Tibial nerve (tissue), 4 donors: Measurements from ENCODE around the gene GAS2.

Experiments used
- EP300 ChIP-seq, 2 donors: sonication (generic); formaldehyde crosslinking; IDR thresholded peaks; one replicate each; pipeline ENCODE4 v1.6.1; 2017; ENCODE audit warnings: antibody characterized with exemption in 2 of 2, mild to moderate bottlenecking in 1 of 2
- POLR2A ChIP-seq, 2 donors: fragments of 450-650 bp; IDR thresholded peaks; one replicate each; pipeline ENCODE4 v1.6.1; 2017; ENCODE audit warnings: antibody characterized with exemption in 2 of 2, mild to moderate bottlenecking in 2 of 2, moderate library complexity in 2 of 2
- TF ChIP-seq, protein P1 (sequence below), 5 experiments: fragments of 200-600 bp in 3 of 5; fragments of 450-650 bp in 2 of 5; sonication (generic) in 3 of 5; IDR thresholded peaks; one replicate each; pipeline ENCODE4 v1.5.1; 2016 to 2019; ENCODE audit warnings: antibody characterized with exemption in 5 of 5, mild to moderate bottlenecking in 3 of 5, moderate library complexity in 2 of 5

DNA sequence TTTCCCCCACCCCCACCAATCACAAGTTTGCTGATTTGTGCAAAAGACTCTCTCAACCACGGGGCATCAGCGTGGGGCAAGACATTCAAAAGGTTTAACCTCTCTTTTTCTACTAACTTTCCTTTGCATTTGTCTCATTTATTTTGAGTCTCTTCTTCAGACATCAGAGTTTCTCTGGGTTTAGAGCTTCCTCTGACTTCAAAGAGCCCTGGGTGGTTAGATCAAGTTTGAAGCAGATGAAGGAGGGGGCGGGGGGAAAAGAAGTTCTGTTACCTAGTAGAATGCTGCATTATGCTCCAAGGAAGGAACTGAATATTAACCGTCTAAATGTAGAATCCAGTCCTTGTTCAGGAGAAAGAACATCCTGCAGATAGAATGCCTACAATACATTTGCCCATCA is 24.5 kb downstream of the GAS2 start:
- TF ChIP-seq, protein P1, sequence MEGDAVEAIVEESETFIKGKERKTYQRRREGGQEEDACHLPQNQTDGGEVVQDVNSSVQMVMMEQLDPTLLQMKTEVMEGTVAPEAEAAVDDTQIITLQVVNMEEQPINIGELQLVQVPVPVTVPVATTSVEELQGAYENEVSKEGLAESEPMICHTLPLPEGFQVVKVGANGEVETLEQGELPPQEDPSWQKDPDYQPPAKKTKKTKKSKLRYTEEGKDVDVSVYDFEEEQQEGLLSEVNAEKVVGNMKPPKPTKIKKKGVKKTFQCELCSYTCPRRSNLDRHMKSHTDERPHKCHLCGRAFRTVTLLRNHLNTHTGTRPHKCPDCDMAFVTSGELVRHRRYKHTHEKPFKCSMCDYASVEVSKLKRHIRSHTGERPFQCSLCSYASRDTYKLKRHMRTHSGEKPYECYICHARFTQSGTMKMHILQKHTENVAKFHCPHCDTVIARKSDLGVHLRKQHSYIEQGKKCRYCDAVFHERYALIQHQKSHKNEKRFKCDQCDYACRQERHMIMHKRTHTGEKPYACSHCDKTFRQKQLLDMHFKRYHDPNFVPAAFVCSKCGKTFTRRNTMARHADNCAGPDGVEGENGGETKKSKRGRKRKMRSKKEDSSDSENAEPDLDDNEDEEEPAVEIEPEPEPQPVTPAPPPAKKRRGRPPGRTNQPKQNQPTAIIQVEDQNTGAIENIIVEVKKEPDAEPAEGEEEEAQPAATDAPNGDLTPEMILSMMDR (IDR thresholded peaks at IDR 0.05) = no peak
- TF ChIP-seq POLR2A (IDR thresholded peaks at IDR 0.05) (no peak), EP300 (IDR thresholded peaks at IDR 0.05) (no peak)
